Small intestine (tissue), 7 donors: ENCODE data around the gene IRAK3. TPM values are rescaled to one million over a fixed set of nuclear protein-coding genes. Genes with fewer than 3 reads are reported as not detected.
"Not testable (repeated sequence)": the region's sequence is repeated elsewhere in the genome, so short reads cannot be mapped to it uniquely, and the experiment has no call there.

ENCODE experiments used
- DNase-seq, 2 donors: peaks; one replicate each; pipeline versions ENCODE4 v3.0.0 to v3.0.0-alpha.2; 2013
- FAIRE-seq: peaks from 2 replicates; lab custom pipeline; 2012; peaks lifted over from hg19 to GRCh38; lab: Jason Lieb, UNC
- H3K27ac ChIP-seq, 3 donors: one replicate each; pipeline ENCODE4 v1.5.1; 2013; ENCODE audit warnings: low read length in 2 of 3, mild to moderate bottlenecking in 2 of 3, control low read depth in 1 of 3, inconsistent platforms in 1 of 3, low read depth in 1 of 3, moderate library complexity in 1 of 3
- H3K27me3 ChIP-seq, 3 donors: one replicate each; pipeline ENCODE4 v1.6.1; 2013; ENCODE audit warnings: low read length in 3 of 3, inconsistent platforms in 1 of 3; ENCODE audit not compliant: control insufficient read depth in 3 of 3, insufficient read depth in 3 of 3
- H3K36me3 ChIP-seq, 3 donors: one replicate each; pipeline ENCODE4 v1.6.1; 2013; ENCODE audit warnings: low read length in 3 of 3, inconsistent platforms in 1 of 3, low read depth in 1 of 3, mild to moderate bottlenecking in 1 of 3, moderate library complexity in 1 of 3; ENCODE audit not compliant: control insufficient read depth in 3 of 3, insufficient read depth in 2 of 3
- H3K4me1 ChIP-seq, 3 donors: one replicate each; pipeline ENCODE4 v1.6.1; 2013; ENCODE audit warnings: low read length in 2 of 3, inconsistent platforms in 1 of 3, low read depth in 1 of 3, mild to moderate bottlenecking in 1 of 3, moderate library complexity in 1 of 3; ENCODE audit not compliant: control insufficient read depth in 3 of 3, insufficient read depth in 2 of 3
- H3K4me3 ChIP-seq, 3 donors: one replicate each; pipeline ENCODE4 v1.5.1; 2013; ENCODE audit warnings: low read length in 3 of 3, control low read depth in 1 of 3, inconsistent platforms in 1 of 3, low read depth in 1 of 3, mild to moderate bottlenecking in 1 of 3, moderate library complexity in 1 of 3
- H3K9me3 ChIP-seq, 2 donors: one replicate each; pipeline ENCODE4 v1.6.1; 2013; ENCODE audit warnings: low read depth in 1 of 2, low read length in 1 of 2; ENCODE audit not compliant: control insufficient read depth in 2 of 2, insufficient read depth in 1 of 2
- WGBS, 3 donors: extraction: QIAGEN DNeasy Blood & Tissue Kit; methylation state at CpG; one replicate each; pipeline ENCODE4 v1.1.7; 2013; 5-methylcytosine and 5-hydroxymethylcytosine counted together
- polyA plus RNA-seq, 4 donors: library from polyadenylated mRNA; stranded (reverse) in 3 of 4; unstranded in 1 of 4; fragments of 200-250 nt in 3 of 4; fragments of 120-200 nt in 1 of 4; gene quantifications; one replicate each; pipeline versions ENCODE4 v1.2.1 to v1.2.3, GENCODE V29; 2013
- donor health status: healthy with polysubstance abuse.
- donor health status: control.
- donor health status: control.
- donor health status: Bipolar disorder and iron deficiency.
- donor health status: healthy.

Gene IRAK3
- polyA plus RNA-seq, 4 donors: 0.22 to 4.0 (median 1.6) TPM

GRCh38 chr12:66164349-66164821 is 24.6 kb upstream of the IRAK3 start:
- H3K9me3 ChIP-seq: peaks cover 0 to 20% of the 10 kb centered on the region in 2 donors
- H3K4me1 ChIP-seq: peaks cover 0 to 3% (median 3%) of the 10 kb centered on the region in 3 donors
- 90 to 92% (median 91%) methylated on average over 3 of the region's 3 CpGs for WGBS, 3 donors
- peaks cover 4 to 18% (median 6%) of the 10 kb centered on the region in 3 donors for H3K36me3 ChIP-seq
- H3K27ac ChIP-seq: no peak overlapping the region
- no peaks in the 10 kb centered on the region for H3K27me3 ChIP-seq
- FAIRE-seq: no peak
- H3K4me3 ChIP-seq: no peak overlapping the region
- no peak for DNase-seq

GRCh38 chr12:66165141-66165540 is 23.9 kb upstream of the IRAK3 start:
- Histone ChIP-seq H3K36me3 (peaks cover 4 to 15% (median 4%) of the 10 kb centered on the region in 3 donors), H3K9me3 (peaks cover 0 to 14% of the 10 kb centered on the region in 2 donors), H3K27me3 (no peaks in the 10 kb centered on the region), H3K4me1 (peaks cover 0 to 3% (median 3%) of the 10 kb centered on the region in 3 donors), H3K4me3 (no peak overlapping the region), H3K27ac (no peak overlapping the region)
- DNase-seq: no peak
- FAIRE-seq: no peak
- WGBS, 3 donors: 96 to 98% (median 97%) methylated on average over 2 of the region's 2 CpGs

- Histone ChIP-seq H3K27me3 (no peaks in the 10 kb centered on the region), H3K27ac (no peak overlapping the region), H3K36me3 (peaks cover 0 to 6% (median 0%) of the 10 kb centered on the region in 3 donors), H3K4me3 (no peak overlapping the region), H3K9me3 (peaks cover 0 to 6% of the 10 kb centered on the region in 2 donors), H3K4me1 (peaks cover 0 to 4% (median 3%) of the 10 kb centered on the region in 3 donors)
- no peak for DNase-seq
- WGBS, 3 donors: 89 to 93% (median 91%) methylated on average over 2 of the region's 2 CpGs
- no peak for FAIRE-seq
Measured at GRCh38 chr12:66166561-66166960, 22.5 kb upstream of the IRAK3 start.

GRCh38 chr12:66168410-66168809 is 20.6 kb upstream of the IRAK3 start:
- Histone ChIP-seq H3K4me3 (peak overlapping the region in 2 of 3 donors; percentile 23 to 87), H3K27ac (peak overlapping the region; percentile 4 to 99 (median 32)), H3K9me3 (peaks cover 0 to 6% of the 10 kb centered on the region in 2 donors), H3K27me3 (no peaks in the 10 kb centered on the region), H3K4me1 (peaks cover 0 to 4% (median 0%) of the 10 kb centered on the region in 3 donors), H3K36me3 (peaks cover 0 to 6% (median 0%) of the 10 kb centered on the region in 3 donors)
- no peak for FAIRE-seq
- no peak for DNase-seq
- WGBS, 3 donors: 76 to 79% (median 78%) methylated on average over 8 of the region's 8 CpGs

- peak within 1 kb of the TSS; percentile 71 to 97 (median 87) for H3K4me3 ChIP-seq
- H3K36me3 ChIP-seq: peaks cover 0 to 6% (median 0%) of the 10 kb centered on the region in 3 donors
- H3K27ac ChIP-seq: peak within 1 kb of the TSS; percentile 99 to 100 (median 99)
- H3K9me3 ChIP-seq: peaks cover 0 to 9% of the 10 kb centered on the region in 2 donors
- DNase-seq: peak; percentile 87 to 96
- no peak for FAIRE-seq
- 0% methylated on average over 63 to 67 of the region's 67 CpGs for WGBS, 3 donors
- H3K4me1 ChIP-seq: peaks cover 0 to 4% (median 0%) of the 10 kb centered on the region in 3 donors
- H3K27me3 ChIP-seq: no peaks in the 10 kb centered on the region
Measured at GRCh38 chr12:66169221-66170170, 19.5 kb upstream of the IRAK3 start, which contains the start of gene TMBIM4. TMBIM4 (minus strand) TSS chr12:66169996; CDS start chr12:66169951, 45 bp downstream.

- H3K4me3 ChIP-seq: peak overlapping the region in 1 of 3 donors; percentile 87
- WGBS, 3 donors: 93 to 98% (median 94%) methylated on average over 3 of the region's 3 CpGs
- FAIRE-seq (no peak), DNase-seq (no peak)
- H3K27ac ChIP-seq: peak overlapping the region in 1 of 3 donors; percentile 99
- no peaks in the 10 kb centered on the region for H3K27me3 ChIP-seq
- H3K4me1 ChIP-seq: peaks cover 0 to 4% (median 0%) of the 10 kb centered on the region in 3 donors
- H3K36me3 ChIP-seq: peaks cover 0 to 6% (median 0%) of the 10 kb centered on the region in 3 donors
- H3K9me3 ChIP-seq: peaks cover 0 to 5% of the 10 kb centered on the region in 2 donors
Measured at GRCh38 chr12:66170606-66171005, 18.4 kb upstream of the IRAK3 start.

GRCh38 chr12:66174391-66175325 is 14.4 kb upstream of the IRAK3 start:
- not testable (repeated sequence) for H3K9me3 ChIP-seq, H3K4me3 ChIP-seq, H3K36me3 ChIP-seq, H3K27me3 ChIP-seq, DNase-seq, H3K27ac ChIP-seq, H3K4me1 ChIP-seq, FAIRE-seq
- WGBS, 3 donors: 94 to 96% (median 95%) methylated on average over 44 to 54 of the region's 54 CpGs
